PFSK-1 (cell line): ENCODE results near the gene CPXM1.

Source experiments
- FOXP2 ChIP-seq: optimal IDR thresholded peaks from 2 replicates; pipeline ENCODE3; 2011; ENCODE audit warnings: borderline replicate concordance, control low read depth, inconsistent platforms; ENCODE audit not compliant: insufficient read depth; ENCODE audit errors: extremely low read length, extremely low read depth
- POLR2AphosphoS5 ChIP-seq: IDR thresholded peaks from 2 replicates; pipeline ENCODE4 v1.6.1; 2012; ENCODE audit warnings: low read depth, mild to moderate bottlenecking, control low read depth, low read length, moderate library complexity
- SIN3A ChIP-seq: IDR thresholded peaks from 2 replicates; pipeline ENCODE4 v1.6.1; 2012; ENCODE audit warnings: mild to moderate bottlenecking, low read length, moderate library complexity, borderline replicate concordance; ENCODE audit not compliant: insufficient read depth
- TAF1 ChIP-seq: IDR thresholded peaks from 2 replicates; pipeline ENCODE4 v1.6.1; 2012; ENCODE audit warnings: low read length, control low read depth, borderline replicate concordance; ENCODE audit not compliant: insufficient read depth
- TF ChIP-seq, protein P1 (sequence below), 2 experiments: IDR thresholded peaks; 2 replicates each; pipeline versions ENCODE4 v1.6.1 to v1.8.0; 2011 to 2012; ENCODE audit warnings: low read depth in 2 of 2, low read length in 2 of 2, control low read depth in 1 of 2, inconsistent platforms in 1 of 2, mild to moderate bottlenecking in 1 of 2, moderate library complexity in 1 of 2; ENCODE audit not compliant: insufficient read depth in 1 of 2

The CPXM1 gene

GRCh38 chr20:2795451-2795850, 5.0 kb downstream of the CPXM1 start:
- TF ChIP-seq FOXP2: no peak
- TF ChIP-seq, protein P1, sequence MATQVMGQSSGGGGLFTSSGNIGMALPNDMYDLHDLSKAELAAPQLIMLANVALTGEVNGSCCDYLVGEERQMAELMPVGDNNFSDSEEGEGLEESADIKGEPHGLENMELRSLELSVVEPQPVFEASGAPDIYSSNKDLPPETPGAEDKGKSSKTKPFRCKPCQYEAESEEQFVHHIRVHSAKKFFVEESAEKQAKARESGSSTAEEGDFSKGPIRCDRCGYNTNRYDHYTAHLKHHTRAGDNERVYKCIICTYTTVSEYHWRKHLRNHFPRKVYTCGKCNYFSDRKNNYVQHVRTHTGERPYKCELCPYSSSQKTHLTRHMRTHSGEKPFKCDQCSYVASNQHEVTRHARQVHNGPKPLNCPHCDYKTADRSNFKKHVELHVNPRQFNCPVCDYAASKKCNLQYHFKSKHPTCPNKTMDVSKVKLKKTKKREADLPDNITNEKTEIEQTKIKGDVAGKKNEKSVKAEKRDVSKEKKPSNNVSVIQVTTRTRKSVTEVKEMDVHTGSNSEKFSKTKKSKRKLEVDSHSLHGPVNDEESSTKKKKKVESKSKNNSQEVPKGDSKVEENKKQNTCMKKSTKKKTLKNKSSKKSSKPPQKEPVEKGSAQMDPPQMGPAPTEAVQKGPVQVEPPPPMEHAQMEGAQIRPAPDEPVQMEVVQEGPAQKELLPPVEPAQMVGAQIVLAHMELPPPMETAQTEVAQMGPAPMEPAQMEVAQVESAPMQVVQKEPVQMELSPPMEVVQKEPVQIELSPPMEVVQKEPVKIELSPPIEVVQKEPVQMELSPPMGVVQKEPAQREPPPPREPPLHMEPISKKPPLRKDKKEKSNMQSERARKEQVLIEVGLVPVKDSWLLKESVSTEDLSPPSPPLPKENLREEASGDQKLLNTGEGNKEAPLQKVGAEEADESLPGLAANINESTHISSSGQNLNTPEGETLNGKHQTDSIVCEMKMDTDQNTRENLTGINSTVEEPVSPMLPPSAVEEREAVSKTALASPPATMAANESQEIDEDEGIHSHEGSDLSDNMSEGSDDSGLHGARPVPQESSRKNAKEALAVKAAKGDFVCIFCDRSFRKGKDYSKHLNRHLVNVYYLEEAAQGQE (IDR thresholded peaks at IDR 0.05; ENCODE audit: insufficient read depth in 1 of 2, low read depth in 2 of 2, low read length in 2 of 2): no peak
- no peak for TF ChIP-seq POLR2AphosphoS5
- TF ChIP-seq TAF1: no peak
- no peak for TF ChIP-seq SIN3A

DNA sequence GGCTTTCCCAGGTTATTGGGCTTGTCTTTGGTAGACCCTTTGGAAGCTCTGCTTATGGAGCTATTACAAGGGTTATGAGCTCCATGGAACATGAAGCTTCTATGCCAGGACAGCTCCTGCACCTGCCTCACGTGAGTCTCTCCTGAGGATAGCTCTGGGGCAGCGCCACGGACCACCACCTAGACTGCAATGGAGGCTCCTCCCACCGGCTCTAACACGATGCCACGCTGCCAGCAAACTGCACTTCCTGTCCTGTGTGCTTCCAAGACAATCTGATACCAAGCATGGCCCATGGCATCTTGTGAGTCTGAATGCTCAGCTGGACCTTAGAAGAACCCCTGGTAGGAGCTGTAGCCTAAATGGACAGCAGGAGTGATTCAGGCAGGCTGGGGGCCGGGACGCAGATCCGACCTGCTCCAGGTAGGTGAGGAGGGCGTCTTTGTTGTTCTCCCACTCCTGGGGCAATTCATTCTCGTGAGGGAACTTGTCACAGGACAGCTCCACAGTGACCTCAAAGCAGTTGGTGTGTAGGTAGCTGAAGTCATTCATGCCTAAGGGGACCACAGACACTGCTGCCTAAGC, 5.5 kb downstream of the CPXM1 start:
- TF ChIP-seq SIN3A: no peak
- no peak for TF ChIP-seq TAF1
- no peak for TF ChIP-seq FOXP2
- TF ChIP-seq POLR2AphosphoS5: no peak
- TF ChIP-seq, protein P1 (IDR thresholded peaks at IDR 0.05; ENCODE audit: insufficient read depth in 1 of 2, low read depth in 2 of 2, low read length in 2 of 2): no peak

DNA sequence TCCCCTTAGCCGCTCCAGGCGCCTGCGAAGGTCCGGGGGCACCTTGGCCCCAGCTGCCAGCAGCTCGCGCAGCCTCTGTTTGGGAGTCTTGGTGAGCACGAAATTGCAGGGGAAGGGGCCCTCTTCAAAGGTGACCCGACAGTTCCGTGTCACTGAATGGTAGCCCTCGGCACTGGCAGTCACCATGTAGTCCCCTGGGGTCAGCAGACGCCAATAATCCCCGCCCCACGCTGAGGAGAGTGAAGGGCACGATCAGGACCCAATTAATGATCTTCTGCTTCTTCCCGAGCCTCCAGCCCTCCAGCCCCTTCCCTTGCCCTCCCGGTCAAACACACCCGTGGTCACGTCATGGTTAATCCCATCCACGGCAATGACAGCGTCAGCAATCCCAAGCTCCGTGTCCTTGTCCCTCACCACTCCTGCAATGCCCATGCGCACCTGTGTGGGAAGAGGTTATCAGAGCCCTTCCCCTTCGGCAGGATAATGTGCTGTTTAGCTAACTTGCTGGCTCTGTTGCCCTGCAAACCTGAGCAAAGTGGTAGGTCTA, 6.2 kb downstream of the CPXM1 start:
- TF ChIP-seq FOXP2: no peak
- no peak for TF ChIP-seq SIN3A
- no peak; the same call in 1 of the 2 replicates for TF ChIP-seq POLR2AphosphoS5
- TF ChIP-seq, protein P1 (IDR thresholded peaks at IDR 0.05; ENCODE audit: insufficient read depth in 1 of 2, low read depth in 2 of 2, low read length in 2 of 2): no peak
- no peak for TF ChIP-seq TAF1

- TF ChIP-seq TAF1 (no peak), POLR2AphosphoS5 (no peak), FOXP2 (no peak), SIN3A (no peak)
- TF ChIP-seq, protein P1 (IDR thresholded peaks at IDR 0.05; ENCODE audit: insufficient read depth in 1 of 2, low read depth in 2 of 2, low read length in 2 of 2): no peak
These were observed 7.0 kb downstream of the CPXM1 start for GRCh38 chr20:2793471-2793870.
